ENCODE results near the gene SIX2.

GRCh38 chr2:44974064-44974715 is 35.1 kb downstream of the SIX2 start:
- TF ChIP-seq, protein P1, sequence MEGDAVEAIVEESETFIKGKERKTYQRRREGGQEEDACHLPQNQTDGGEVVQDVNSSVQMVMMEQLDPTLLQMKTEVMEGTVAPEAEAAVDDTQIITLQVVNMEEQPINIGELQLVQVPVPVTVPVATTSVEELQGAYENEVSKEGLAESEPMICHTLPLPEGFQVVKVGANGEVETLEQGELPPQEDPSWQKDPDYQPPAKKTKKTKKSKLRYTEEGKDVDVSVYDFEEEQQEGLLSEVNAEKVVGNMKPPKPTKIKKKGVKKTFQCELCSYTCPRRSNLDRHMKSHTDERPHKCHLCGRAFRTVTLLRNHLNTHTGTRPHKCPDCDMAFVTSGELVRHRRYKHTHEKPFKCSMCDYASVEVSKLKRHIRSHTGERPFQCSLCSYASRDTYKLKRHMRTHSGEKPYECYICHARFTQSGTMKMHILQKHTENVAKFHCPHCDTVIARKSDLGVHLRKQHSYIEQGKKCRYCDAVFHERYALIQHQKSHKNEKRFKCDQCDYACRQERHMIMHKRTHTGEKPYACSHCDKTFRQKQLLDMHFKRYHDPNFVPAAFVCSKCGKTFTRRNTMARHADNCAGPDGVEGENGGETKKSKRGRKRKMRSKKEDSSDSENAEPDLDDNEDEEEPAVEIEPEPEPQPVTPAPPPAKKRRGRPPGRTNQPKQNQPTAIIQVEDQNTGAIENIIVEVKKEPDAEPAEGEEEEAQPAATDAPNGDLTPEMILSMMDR (IDR thresholded peaks at IDR 0.05; ENCODE audit: low read length): peak; percentile 50
- no peak for TF ChIP-seq EZH2 (optimal IDR thresholded peaks at IDR 0.05; ENCODE audit: low read depth, low read length)

All from MM.1S (cell line).